ENCODE measurements around the gene ARSJ. TPM values are rescaled to one million over a fixed set of nuclear protein-coding genes. Genes with fewer than 3 reads are reported as not detected.

Gene ARSJ
- total RNA-seq, 3 donors from 2014 or later (not counting 1 experiment from before 2014, with no cell fraction given), result 1.5 to 2.3 (median 1.5) TPM

DNA sequence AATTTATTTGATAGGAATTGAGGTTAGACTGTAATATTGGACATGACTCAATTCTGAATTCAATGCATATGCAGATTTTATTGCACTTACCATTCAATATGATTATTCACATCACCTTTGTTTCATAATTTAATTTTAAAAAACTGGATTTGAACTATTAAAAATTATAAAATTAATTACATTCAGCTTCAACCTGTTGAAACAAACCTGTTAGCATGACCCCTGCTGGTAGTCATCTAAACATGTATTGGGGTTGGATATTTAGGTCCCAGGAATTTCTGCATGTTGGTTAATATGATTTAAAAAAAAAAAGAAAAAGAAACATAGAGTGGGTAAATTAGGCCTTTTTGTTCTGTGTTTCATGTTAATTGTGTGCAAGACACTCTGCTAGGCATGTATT is 85.9 kb downstream of the ARSJ start:
- Mint-ChIP-seq H3K27ac (no peak overlapping the region), H3K4me1 (no peaks in the 10 kb centered on the region), H3K4me3 (no peak overlapping the region), H3K27me3 (ENCODE audit: low read depth in 2 of 2) (peaks cover 0 to 4% of the 10 kb centered on the region in 2 donors), H3K9me3 (no peaks in the 10 kb centered on the region), H3K36me3 (no peaks in the 10 kb centered on the region)
- DNase-seq (peak in 1 of 2 donors; percentile 15), ATAC-seq (no peak)
- H3K27ac ChIP-seq (ENCODE audit: low read length), result no peak overlapping the region
- intact Hi-C loops (cut with micrococcal nuclease), result loop anchor here (2.0 kb wide), 1 partner anchor 257 kb away; no protein-coding TSS in a partner anchor
- no peak overlapping the region for H3K4me3 ChIP-seq (ENCODE audit: low read length)
- no peaks in the 10 kb centered on the region for H3K27me3 ChIP-seq (ENCODE audit: control insufficient read depth, insufficient read depth, low read length)
- TF ChIP-seq, protein P1, sequence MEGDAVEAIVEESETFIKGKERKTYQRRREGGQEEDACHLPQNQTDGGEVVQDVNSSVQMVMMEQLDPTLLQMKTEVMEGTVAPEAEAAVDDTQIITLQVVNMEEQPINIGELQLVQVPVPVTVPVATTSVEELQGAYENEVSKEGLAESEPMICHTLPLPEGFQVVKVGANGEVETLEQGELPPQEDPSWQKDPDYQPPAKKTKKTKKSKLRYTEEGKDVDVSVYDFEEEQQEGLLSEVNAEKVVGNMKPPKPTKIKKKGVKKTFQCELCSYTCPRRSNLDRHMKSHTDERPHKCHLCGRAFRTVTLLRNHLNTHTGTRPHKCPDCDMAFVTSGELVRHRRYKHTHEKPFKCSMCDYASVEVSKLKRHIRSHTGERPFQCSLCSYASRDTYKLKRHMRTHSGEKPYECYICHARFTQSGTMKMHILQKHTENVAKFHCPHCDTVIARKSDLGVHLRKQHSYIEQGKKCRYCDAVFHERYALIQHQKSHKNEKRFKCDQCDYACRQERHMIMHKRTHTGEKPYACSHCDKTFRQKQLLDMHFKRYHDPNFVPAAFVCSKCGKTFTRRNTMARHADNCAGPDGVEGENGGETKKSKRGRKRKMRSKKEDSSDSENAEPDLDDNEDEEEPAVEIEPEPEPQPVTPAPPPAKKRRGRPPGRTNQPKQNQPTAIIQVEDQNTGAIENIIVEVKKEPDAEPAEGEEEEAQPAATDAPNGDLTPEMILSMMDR (IDR thresholded peaks at IDR 0.05), result no peak
- H3K36me3 ChIP-seq (ENCODE audit: control insufficient read depth, insufficient read depth, low read length), result no peaks in the 10 kb centered on the region
- no peaks in the 10 kb centered on the region for H3K4me1 ChIP-seq (ENCODE audit: control insufficient read depth, insufficient read depth, low read length)
- H3K9me3 ChIP-seq (ENCODE audit: control insufficient read depth, insufficient read depth, low read length), result no peaks in the 10 kb centered on the region

DNA sequence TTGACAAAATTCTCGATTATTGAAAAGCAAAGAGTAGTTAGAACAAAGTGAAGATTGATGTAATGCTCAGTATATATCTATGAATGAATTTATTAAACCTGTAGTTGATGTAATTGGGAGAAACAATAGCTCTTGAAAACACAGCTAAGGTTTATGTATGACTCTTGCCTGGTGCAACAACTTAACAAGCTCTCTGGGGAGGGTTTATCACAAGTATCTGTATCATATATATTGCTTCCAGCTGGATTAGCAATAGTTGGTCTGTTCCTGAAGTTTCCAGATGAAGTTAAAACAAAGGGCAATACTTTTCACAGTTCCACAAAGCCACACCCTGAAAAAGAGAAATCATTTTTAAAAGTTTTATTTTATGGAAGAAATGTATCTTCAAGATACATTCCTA is 91.4 kb downstream of the ARSJ start:
- Histone ChIP-seq H3K36me3 (ENCODE audit: control insufficient read depth, insufficient read depth, low read length) (no peaks in the 10 kb centered on the region), H3K27me3 (ENCODE audit: control insufficient read depth, insufficient read depth, low read length) (no peaks in the 10 kb centered on the region), H3K4me1 (ENCODE audit: control insufficient read depth, insufficient read depth, low read length) (no peaks in the 10 kb centered on the region), H3K27ac (ENCODE audit: low read length) (no peak overlapping the region), H3K9me3 (ENCODE audit: control insufficient read depth, insufficient read depth, low read length) (no peaks in the 10 kb centered on the region), H3K4me3 (ENCODE audit: low read length) (no peak overlapping the region)
- H3K27me3 Mint-ChIP-seq (ENCODE audit: low read depth in 2 of 2), result peaks cover 0 to 4% of the 10 kb centered on the region in 2 donors
- no peak overlapping the region for H3K27ac Mint-ChIP-seq
- DNase-seq (no peak), ATAC-seq (no peak)
- 60% methylated on average over 1 of the region's 1 CpG for WGBS (ENCODE audit: insufficient coverage)
- intact Hi-C loops (cut with micrococcal nuclease), result no loop called here
- H3K4me3 Mint-ChIP-seq, result no peak overlapping the region
- H3K4me1 Mint-ChIP-seq, result no peaks in the 10 kb centered on the region
- TF ChIP-seq, protein P1 (IDR thresholded peaks at IDR 0.05), result no peak
- H3K9me3 Mint-ChIP-seq, result no peaks in the 10 kb centered on the region
- no peaks in the 10 kb centered on the region for H3K36me3 Mint-ChIP-seq

DNA sequence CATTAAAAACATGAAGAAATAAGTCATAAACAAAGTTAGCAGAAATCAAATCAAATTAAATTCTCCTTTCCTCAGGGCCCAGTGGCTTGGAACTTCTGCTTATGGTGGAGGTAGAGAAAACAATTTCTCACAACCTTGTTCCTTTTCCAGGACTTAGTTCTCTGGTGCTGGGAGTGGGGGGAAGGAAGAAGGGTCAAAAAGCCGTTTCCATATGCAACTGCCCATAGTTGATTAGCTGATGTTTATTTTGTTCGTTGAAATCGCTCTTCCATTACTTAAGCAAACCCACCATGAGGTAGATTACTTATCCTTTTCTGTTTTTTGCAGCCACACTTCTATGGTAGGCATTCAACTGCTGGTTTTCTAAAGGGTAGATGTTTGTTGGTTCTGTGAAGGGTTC is 94.2 kb downstream of the ARSJ start:
- H3K36me3 ChIP-seq (ENCODE audit: control insufficient read depth, insufficient read depth, low read length), result no peaks in the 10 kb centered on the region
- no peaks in the 10 kb centered on the region for H3K9me3 Mint-ChIP-seq
- ATAC-seq, result no peak
- intact Hi-C loops (cut with micrococcal nuclease), result no loop called here
- no peaks in the 10 kb centered on the region for H3K4me1 ChIP-seq (ENCODE audit: control insufficient read depth, insufficient read depth, low read length)
- H3K27ac Mint-ChIP-seq, result no peak overlapping the region
- H3K4me3 ChIP-seq (ENCODE audit: low read length), result no peak overlapping the region
- no peak for DNase-seq
- no peaks in the 10 kb centered on the region for H3K27me3 ChIP-seq (ENCODE audit: control insufficient read depth, insufficient read depth, low read length)
- TF ChIP-seq, protein P1 (IDR thresholded peaks at IDR 0.05), result no peak
- no peaks in the 10 kb centered on the region for H3K9me3 ChIP-seq (ENCODE audit: control insufficient read depth, insufficient read depth, low read length)
- no peaks in the 10 kb centered on the region for H3K4me1 Mint-ChIP-seq
- no peak overlapping the region for H3K4me3 Mint-ChIP-seq
- H3K27ac ChIP-seq (ENCODE audit: low read length), result no peak overlapping the region
- H3K27me3 Mint-ChIP-seq (ENCODE audit: low read depth in 2 of 2), result peaks cover 0 to 4% of the 10 kb centered on the region in 2 donors
- no CpG with 5 or more reads among the region's 3 CpGs for WGBS (ENCODE audit: insufficient coverage)
- H3K36me3 Mint-ChIP-seq, result no peaks in the 10 kb centered on the region

DNA sequence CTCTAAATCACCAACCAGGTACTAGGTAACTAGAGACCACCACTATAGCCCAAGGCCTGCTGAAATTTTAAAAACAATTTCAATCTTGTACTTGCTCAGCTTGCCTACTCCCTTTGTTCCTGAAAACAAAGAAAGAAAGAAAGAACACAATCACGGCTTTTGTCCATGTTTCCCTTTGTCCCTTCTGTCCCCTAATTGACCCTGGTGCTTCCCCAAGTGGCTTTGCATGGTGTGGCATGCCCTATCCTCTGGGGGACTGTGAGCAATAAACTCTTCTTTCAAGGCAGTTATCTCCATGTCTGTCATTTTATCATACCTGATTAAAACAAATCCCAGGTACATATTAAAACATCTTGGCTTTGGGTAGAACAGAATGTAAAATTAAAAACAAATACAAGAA is 94.8 kb downstream of the ARSJ start:
- H3K27me3 Mint-ChIP-seq (ENCODE audit: low read depth in 2 of 2), result peaks cover 0 to under 1% of the 10 kb centered on the region in 2 donors
- no peak overlapping the region for H3K4me3 Mint-ChIP-seq
- H3K36me3 Mint-ChIP-seq, result no peaks in the 10 kb centered on the region
- no peak for DNase-seq
- Histone ChIP-seq H3K36me3 (ENCODE audit: control insufficient read depth, insufficient read depth, low read length) (no peaks in the 10 kb centered on the region), H3K4me1 (ENCODE audit: control insufficient read depth, insufficient read depth, low read length) (no peaks in the 10 kb centered on the region), H3K27ac (ENCODE audit: low read length) (no peak overlapping the region), H3K27me3 (ENCODE audit: control insufficient read depth, insufficient read depth, low read length) (no peaks in the 10 kb centered on the region), H3K9me3 (ENCODE audit: control insufficient read depth, insufficient read depth, low read length) (no peaks in the 10 kb centered on the region), H3K4me3 (ENCODE audit: low read length) (no peak overlapping the region)
- intact Hi-C loops (cut with micrococcal nuclease), result no loop called here
- 100% methylated on average over 1 of the region's 1 CpG for WGBS (ENCODE audit: insufficient coverage)
- no peak for ATAC-seq
- no peak overlapping the region for H3K27ac Mint-ChIP-seq
- TF ChIP-seq, protein P1 (IDR thresholded peaks at IDR 0.05), result no peak
- H3K4me1 Mint-ChIP-seq, result no peaks in the 10 kb centered on the region
- H3K9me3 Mint-ChIP-seq, result no peaks in the 10 kb centered on the region
